Measurements from ENCODE around the gene ANKRD11.

DNA sequence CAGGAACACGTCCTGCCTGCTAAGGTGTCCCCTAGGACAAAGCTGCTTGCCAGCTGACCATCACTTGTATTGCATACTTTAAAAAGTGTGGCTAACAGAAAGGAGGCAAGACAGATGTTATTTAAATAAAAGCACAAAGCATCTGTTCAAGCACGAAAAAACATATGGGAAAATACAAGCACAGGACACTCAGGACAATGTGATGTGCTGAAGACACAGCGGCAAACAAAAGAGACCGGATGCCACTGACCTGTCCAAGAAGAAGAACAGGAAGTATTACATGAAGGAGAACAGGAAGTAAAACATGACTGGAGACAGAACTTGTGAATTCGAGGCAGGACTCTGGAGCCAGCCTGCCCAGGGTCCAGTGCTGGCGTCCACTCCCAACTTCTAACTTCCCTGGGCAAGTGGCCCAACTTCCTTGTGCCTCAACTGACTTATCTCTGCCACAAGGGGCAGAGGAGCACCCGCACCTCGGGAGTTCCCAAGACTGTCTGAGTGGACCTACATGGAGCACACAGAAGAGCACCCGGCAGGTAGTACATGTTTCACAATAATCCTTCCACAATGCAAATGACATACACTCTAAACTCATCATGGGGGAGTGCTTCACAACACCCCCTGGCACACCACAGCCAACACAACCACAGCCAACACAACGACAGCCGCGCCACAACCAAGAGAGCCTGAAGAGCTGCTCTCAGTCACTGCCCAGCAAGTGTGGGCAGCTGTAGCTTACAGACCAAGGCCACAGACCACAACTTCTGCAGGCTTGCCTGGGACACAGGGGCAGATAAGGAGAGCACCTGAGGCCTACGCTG is 36.6 kb downstream of the ANKRD11 start:
- TF ChIP-seq, protein P1, sequence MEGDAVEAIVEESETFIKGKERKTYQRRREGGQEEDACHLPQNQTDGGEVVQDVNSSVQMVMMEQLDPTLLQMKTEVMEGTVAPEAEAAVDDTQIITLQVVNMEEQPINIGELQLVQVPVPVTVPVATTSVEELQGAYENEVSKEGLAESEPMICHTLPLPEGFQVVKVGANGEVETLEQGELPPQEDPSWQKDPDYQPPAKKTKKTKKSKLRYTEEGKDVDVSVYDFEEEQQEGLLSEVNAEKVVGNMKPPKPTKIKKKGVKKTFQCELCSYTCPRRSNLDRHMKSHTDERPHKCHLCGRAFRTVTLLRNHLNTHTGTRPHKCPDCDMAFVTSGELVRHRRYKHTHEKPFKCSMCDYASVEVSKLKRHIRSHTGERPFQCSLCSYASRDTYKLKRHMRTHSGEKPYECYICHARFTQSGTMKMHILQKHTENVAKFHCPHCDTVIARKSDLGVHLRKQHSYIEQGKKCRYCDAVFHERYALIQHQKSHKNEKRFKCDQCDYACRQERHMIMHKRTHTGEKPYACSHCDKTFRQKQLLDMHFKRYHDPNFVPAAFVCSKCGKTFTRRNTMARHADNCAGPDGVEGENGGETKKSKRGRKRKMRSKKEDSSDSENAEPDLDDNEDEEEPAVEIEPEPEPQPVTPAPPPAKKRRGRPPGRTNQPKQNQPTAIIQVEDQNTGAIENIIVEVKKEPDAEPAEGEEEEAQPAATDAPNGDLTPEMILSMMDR (IDR thresholded peaks at IDR 0.05; ENCODE audit: poor library complexity, severe bottlenecking) = no peak
- no peak for TF ChIP-seq EP300 (conservative IDR thresholded peaks at IDR 0.05; ENCODE audit: poor library complexity, severe bottlenecking)
